Activated naive CD8-positive, alpha-beta T cell treated with anti-CD3 and anti-CD28 coated beads for 36 hours (primary cell): ENCODE results near the gene NES. TPM values are rescaled to one million over a fixed set of nuclear protein-coding genes. Genes with fewer than 3 reads are reported as not detected.
A peak's percentile ranks its signal among the peaks of the same experiment; 100 is the strongest.

ENCODE experiments used
- DNase-seq: peaks from one replicate; pipeline ENCODE4 v3.0.0; 2021
- H3K27ac Mint-ChIP-seq: one replicate; pipeline ENCODE4 v1.8.0; 2022; ENCODE audit warnings: mild to moderate bottlenecking, moderate library complexity, mixed read lengths
- H3K27me3 Mint-ChIP-seq: one replicate; pipeline ENCODE4 v1.8.0; 2022; ENCODE audit warnings: mild to moderate bottlenecking, mixed read lengths
- H3K36me3 Mint-ChIP-seq: one replicate; pipeline ENCODE4 v1.8.0; 2021; ENCODE audit warnings: mild to moderate bottlenecking, mixed read lengths
- H3K4me1 Mint-ChIP-seq: one replicate; pipeline ENCODE4 v1.8.0; 2021; ENCODE audit warnings: mixed read lengths
- H3K4me3 Mint-ChIP-seq: one replicate; pipeline ENCODE4 v1.8.0; 2022; ENCODE audit warnings: mild to moderate bottlenecking, moderate library complexity, mixed read lengths
- H3K9me3 Mint-ChIP-seq: one replicate; pipeline ENCODE4 v1.8.0; 2022; ENCODE audit warnings: mixed read lengths
- total RNA-seq, 2 experiments: library from RNA; stranded (reverse); gene quantifications; one replicate each; pipeline ENCODE4 v1.2.3, GENCODE V29; 2021

Gene NES
- total RNA-seq, 2 experiments from 2014 or later = 0.04 TPM; not detected in 1

- no peaks in the 10 kb centered on the region for H3K36me3 Mint-ChIP-seq
- H3K9me3 Mint-ChIP-seq = no peaks in the 10 kb centered on the region
- H3K27me3 Mint-ChIP-seq = no peaks in the 10 kb centered on the region
- H3K4me3 Mint-ChIP-seq = no peak overlapping the region
- no peak for DNase-seq
- H3K27ac Mint-ChIP-seq = no peak overlapping the region
- peaks cover 28% of the 10 kb centered on the region for H3K4me1 Mint-ChIP-seq
These were observed 13.0 kb downstream of the NES start for GRCh38 chr1:156664046-156664766.

GRCh38 chr1:156663178-156663577 lies 14.0 kb downstream of the NES start:
- no peak overlapping the region for H3K4me3 Mint-ChIP-seq
- H3K4me1 Mint-ChIP-seq = peaks cover 30% of the 10 kb centered on the region
- no peak for DNase-seq
- no peaks in the 10 kb centered on the region for H3K9me3 Mint-ChIP-seq
- no peak overlapping the region for H3K27ac Mint-ChIP-seq
- peaks cover 4% of the 10 kb centered on the region for H3K27me3 Mint-ChIP-seq
- no peaks in the 10 kb centered on the region for H3K36me3 Mint-ChIP-seq

- DNase-seq = no peak
- no peak overlapping the region for H3K4me3 Mint-ChIP-seq
- no peak overlapping the region for H3K27ac Mint-ChIP-seq
- H3K27me3 Mint-ChIP-seq = peaks cover 8% of the 10 kb centered on the region
- H3K36me3 Mint-ChIP-seq = no peaks in the 10 kb centered on the region
- no peaks in the 10 kb centered on the region for H3K9me3 Mint-ChIP-seq
- H3K4me1 Mint-ChIP-seq = peaks cover 34% of the 10 kb centered on the region
These were observed 14.5 kb downstream of the NES start for GRCh38 chr1:156662800-156663055.

- Mint-ChIP-seq H3K27ac (no peak overlapping the region), H3K4me3 (no peak overlapping the region), H3K27me3 (peaks cover 14% of the 10 kb centered on the region), H3K9me3 (no peaks in the 10 kb centered on the region), H3K36me3 (no peaks in the 10 kb centered on the region), H3K4me1 (peaks cover 39% of the 10 kb centered on the region)
- no peak for DNase-seq
These were observed 15.0 kb downstream of the NES start for GRCh38 chr1:156662005-156662799.

GRCh38 chr1:156660752-156661112 lies 16.5 kb downstream of the NES start:
- Mint-ChIP-seq H3K36me3 (no peaks in the 10 kb centered on the region), H3K4me1 (peaks cover 44% of the 10 kb centered on the region), H3K9me3 (no peaks in the 10 kb centered on the region), H3K27me3 (peaks cover 28% of the 10 kb centered on the region), H3K4me3 (peak overlapping the region; percentile 84), H3K27ac (peak overlapping the region; percentile 82)
- no peak for DNase-seq

GRCh38 chr1:156659988-156660751 lies 17.0 kb downstream of the NES start:
- peak overlapping the region; percentile 82 for H3K27ac Mint-ChIP-seq
- DNase-seq = peak; percentile 96
- no peaks in the 10 kb centered on the region for H3K9me3 Mint-ChIP-seq
- H3K4me3 Mint-ChIP-seq = peak overlapping the region; percentile 84
- H3K36me3 Mint-ChIP-seq = no peaks in the 10 kb centered on the region
- peaks cover 34% of the 10 kb centered on the region for H3K27me3 Mint-ChIP-seq
- peaks cover 44% of the 10 kb centered on the region for H3K4me1 Mint-ChIP-seq

- H3K27me3 Mint-ChIP-seq = peaks cover 38% of the 10 kb centered on the region
- no peaks in the 10 kb centered on the region for H3K9me3 Mint-ChIP-seq
- no peaks in the 10 kb centered on the region for H3K36me3 Mint-ChIP-seq
- no peak overlapping the region for H3K27ac Mint-ChIP-seq
- H3K4me1 Mint-ChIP-seq = peaks cover 44% of the 10 kb centered on the region
- no peak for DNase-seq
- H3K4me3 Mint-ChIP-seq = peak overlapping the region; percentile 84
These were observed 17.6 kb downstream of the NES start for GRCh38 chr1:156659661-156659987.

- no peaks in the 10 kb centered on the region for H3K9me3 Mint-ChIP-seq
- H3K36me3 Mint-ChIP-seq = no peaks in the 10 kb centered on the region
- DNase-seq = no peak
- peak overlapping the region; percentile 84 for H3K4me3 Mint-ChIP-seq
- H3K27me3 Mint-ChIP-seq = peaks cover 43% of the 10 kb centered on the region
- peaks cover 42% of the 10 kb centered on the region for H3K4me1 Mint-ChIP-seq
- no peak overlapping the region for H3K27ac Mint-ChIP-seq
These were observed 18.1 kb downstream of the NES start for GRCh38 chr1:156658945-156659574.

GRCh38 chr1:156658496-156658895 lies 18.7 kb downstream of the NES start:
- Mint-ChIP-seq H3K9me3 (no peaks in the 10 kb centered on the region), H3K27ac (no peak overlapping the region), H3K27me3 (peaks cover 49% of the 10 kb centered on the region), H3K36me3 (no peaks in the 10 kb centered on the region), H3K4me1 (peaks cover 42% of the 10 kb centered on the region), H3K4me3 (no peak overlapping the region)
- DNase-seq = no peak

- peaks cover 42% of the 10 kb centered on the region for H3K4me1 Mint-ChIP-seq
These were observed 19.4 kb downstream of the NES start for GRCh38 chr1:156657741-156658319.

GRCh38 chr1:156656806-156657740 lies 20.1 kb downstream of the NES start:
- H3K4me3 Mint-ChIP-seq = peak overlapping the region; percentile 44
- H3K36me3 Mint-ChIP-seq = no peaks in the 10 kb centered on the region
- DNase-seq = peak; percentile 74
- H3K27me3 Mint-ChIP-seq = peaks cover 60% of the 10 kb centered on the region
- peaks cover 41% of the 10 kb centered on the region for H3K4me1 Mint-ChIP-seq
- no peaks in the 10 kb centered on the region for H3K9me3 Mint-ChIP-seq
- no peak overlapping the region for H3K27ac Mint-ChIP-seq

More at GRCh38 chr1:156657741-156658319, 19.4 kb downstream of the NES start:
- Mint-ChIP-seq H3K27me3 (peaks cover 56% of the 10 kb centered on the region), H3K36me3 (no peaks in the 10 kb centered on the region), H3K4me3 (peak overlapping the region; percentile 44), H3K9me3 (no peaks in the 10 kb centered on the region), H3K27ac (no peak overlapping the region)
- DNase-seq = no peak

GRCh38 chr1:156655904-156656516 lies 21.2 kb downstream of the NES start:
- DNase-seq = no peak
- peaks cover 70% of the 10 kb centered on the region for H3K27me3 Mint-ChIP-seq
- H3K36me3 Mint-ChIP-seq = no peaks in the 10 kb centered on the region
- no peak overlapping the region for H3K4me3 Mint-ChIP-seq
- H3K9me3 Mint-ChIP-seq = no peaks in the 10 kb centered on the region
- H3K4me1 Mint-ChIP-seq = peaks cover 32% of the 10 kb centered on the region
- H3K27ac Mint-ChIP-seq = no peak overlapping the region

GRCh38 chr1:156655151-156655903 lies 21.9 kb downstream of the NES start:
- Mint-ChIP-seq H3K27me3 (peaks cover 77% of the 10 kb centered on the region), H3K4me3 (no peak overlapping the region), H3K9me3 (no peaks in the 10 kb centered on the region), H3K36me3 (no peaks in the 10 kb centered on the region), H3K27ac (no peak overlapping the region), H3K4me1 (peaks cover 25% of the 10 kb centered on the region)
- no peak for DNase-seq
